ENCODE measurements around the gene DNAH10.

DNAH10 gene

DNA sequence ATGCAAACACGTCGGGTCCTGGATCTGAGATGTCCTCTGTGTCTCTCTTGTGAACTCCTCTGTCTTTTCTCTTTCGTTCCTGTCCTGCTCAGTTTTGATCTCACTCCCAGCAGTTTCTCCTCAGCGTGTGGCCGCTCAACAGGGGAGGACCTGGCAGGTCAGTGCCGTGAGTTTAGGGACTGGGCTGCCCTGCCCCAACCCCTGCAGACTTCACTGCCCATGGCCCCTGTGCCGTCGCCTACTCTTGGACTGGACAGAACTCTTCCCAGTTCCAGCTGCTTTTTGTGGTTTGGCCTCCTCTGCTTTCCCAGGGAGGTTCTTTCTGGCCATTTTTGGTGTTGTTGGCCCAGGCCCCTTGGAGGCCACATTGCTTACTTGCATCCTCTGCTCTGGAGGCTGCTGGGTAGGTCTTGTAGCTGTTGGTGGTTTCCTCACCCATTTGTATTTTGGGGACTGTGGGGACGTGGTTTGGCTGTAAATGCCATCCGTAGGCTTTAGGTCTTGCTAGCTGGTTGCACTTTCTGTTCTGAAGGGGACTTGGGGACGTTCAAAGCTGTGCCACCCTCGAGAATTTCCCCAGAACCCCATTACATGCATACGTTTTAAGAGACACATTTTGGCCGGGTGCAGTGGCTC, 20.0 kb upstream of the DNAH10 start:
- intact Hi-C loops (cut with DNase I): no loop called here

GRCh38 chr12:123743002-123743401, 19.1 kb upstream of the DNAH10 start:
- intact Hi-C loops (cut with DNase I): no loop called here
- DNase-seq: peak in 1 of 42 donors; percentile 27

More for the DNA sequence above, 20.0 kb upstream of the DNAH10 start:
- peak in 1 of 42 donors; percentile 22 for DNase-seq

DNA sequence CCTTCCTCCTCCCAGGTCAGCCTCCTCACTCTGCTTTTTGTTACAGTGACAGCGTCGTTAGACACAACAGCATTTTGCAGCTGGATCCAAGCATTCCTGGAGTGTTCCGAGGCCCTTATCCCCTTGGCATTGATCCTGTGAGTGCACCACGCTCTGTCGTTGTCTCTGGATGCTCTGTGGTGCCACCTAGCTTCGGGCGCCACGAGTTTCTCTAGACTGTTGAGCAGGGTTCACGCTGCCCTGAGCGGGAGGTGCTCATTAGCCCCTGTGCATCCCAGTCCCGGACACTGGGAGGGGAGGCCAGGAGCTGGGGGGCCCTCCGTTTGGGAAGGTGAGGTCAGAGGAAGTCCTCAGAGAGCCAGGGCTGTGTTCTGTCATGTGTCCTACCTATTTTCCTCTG, 17.3 kb upstream of the DNAH10 start:
- peak in 5 of 42 donors; percentile 6 to 37 (median 10) for DNase-seq
- intact Hi-C loops (cut with DNase I): no loop called here

GRCh38 chr12:123747309-123747708, 14.8 kb upstream of the DNAH10 start:
- intact Hi-C loops (cut with DNase I): no loop called here
- DNase-seq: no peak

GRCh38 chr12:123748161-123748560, 13.9 kb upstream of the DNAH10 start:
- intact Hi-C loops (cut with DNase I): no loop called here
- DNase-seq: no peak

GRCh38 chr12:123748661-123749060, 13.4 kb upstream of the DNAH10 start:
- DNase-seq: no peak
- intact Hi-C loops (cut with DNase I): no loop called here

DNA sequence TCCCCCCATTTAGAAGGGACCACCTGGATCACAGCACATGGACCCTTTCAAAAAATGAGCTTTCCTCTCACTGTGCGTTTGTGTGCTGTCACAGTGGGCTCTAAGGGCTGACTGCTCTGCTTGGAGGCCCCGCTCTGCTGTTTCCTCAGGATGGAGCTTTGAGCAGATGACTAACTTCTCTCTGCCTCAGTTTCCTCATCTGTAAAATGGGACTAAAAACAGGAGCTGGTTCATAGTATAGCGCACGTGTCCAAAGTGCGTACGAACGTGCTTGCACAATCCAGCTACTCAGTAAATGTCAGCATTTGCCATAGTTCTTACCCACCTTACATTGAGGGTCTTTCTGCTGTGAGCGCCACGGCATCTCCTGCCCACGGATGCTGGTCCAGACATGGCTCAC, 12.7 kb upstream of the DNAH10 start:
- intact Hi-C loops (cut with DNase I): no loop called here
- DNase-seq: peak in 1 of 42 donors; percentile 9

- DNase-seq: no peak
- intact Hi-C loops (cut with DNase I): no loop called here
These were observed 11.9 kb upstream of the DNAH10 start for GRCh38 chr12:123750159-123750656.

- intact Hi-C loops (cut with DNase I): no loop called here
- no peak for DNase-seq
These were observed 10.1 kb upstream of the DNAH10 start for GRCh38 chr12:123752046-123752445.

- DNase-seq: no peak
- intact Hi-C loops (cut with DNase I): no loop called here
These were observed 7.9 kb upstream of the DNAH10 start for GRCh38 chr12:123754041-123754772.

DNA sequence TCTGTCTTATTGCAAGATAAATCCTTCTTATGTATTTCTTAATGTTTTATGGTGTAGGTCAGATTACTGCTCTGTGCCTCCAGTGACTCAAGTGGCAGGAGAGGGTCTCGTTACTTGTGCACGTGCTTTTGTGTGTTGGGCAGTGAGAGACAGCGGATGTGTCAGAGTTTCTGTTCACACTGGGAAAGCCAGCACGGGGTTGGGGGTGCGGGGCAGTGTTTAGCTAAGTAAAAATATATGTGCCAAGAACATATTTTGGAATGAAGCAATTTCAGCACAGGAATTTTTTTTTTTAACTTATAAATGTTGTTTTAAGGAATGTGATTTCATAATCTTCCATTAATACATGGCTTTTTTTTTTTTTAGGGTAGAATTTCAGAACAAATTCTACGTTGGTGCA, 4.5 kb upstream of the DNAH10 start:
- intact Hi-C loops (cut with DNase I): no loop called here

DNA sequence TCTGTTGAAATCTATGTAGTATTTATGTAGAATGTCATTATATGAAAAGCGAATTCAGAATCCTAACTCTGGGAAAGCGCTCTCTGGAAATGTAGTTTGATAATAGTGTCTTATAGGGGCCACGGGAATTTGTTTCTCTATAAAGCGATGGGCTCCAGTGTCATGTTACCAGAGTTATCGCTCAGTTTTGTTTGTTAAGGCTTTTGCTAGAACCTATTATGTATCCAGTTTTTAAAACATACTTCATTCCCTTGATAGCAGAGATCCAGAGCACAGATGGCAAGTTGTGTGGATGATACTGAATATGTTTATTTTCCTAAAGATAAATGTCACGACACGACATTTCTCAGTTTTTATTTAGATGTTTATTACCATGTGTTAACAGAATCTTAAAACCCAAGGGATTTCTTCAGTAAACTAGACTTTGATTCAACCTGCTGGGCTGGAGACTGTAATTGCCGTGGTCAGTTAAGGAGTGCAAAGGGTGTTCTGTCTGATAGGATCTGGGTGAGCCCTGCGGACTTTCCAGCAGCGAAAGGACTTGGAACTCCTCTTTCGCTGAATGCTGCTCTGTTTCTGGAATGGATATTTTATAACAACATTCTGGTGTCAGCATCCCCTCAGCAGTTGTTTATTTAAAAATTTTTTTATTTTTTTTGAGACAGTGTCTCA, 1.7 kb upstream of the DNAH10 start:
- DNase-seq: no peak
- intact Hi-C loops (cut with DNase I): no loop called here

More for the DNA sequence above, 4.5 kb upstream of the DNAH10 start:
- peak in 1 of 42 donors; percentile 32 for DNase-seq

DNA sequence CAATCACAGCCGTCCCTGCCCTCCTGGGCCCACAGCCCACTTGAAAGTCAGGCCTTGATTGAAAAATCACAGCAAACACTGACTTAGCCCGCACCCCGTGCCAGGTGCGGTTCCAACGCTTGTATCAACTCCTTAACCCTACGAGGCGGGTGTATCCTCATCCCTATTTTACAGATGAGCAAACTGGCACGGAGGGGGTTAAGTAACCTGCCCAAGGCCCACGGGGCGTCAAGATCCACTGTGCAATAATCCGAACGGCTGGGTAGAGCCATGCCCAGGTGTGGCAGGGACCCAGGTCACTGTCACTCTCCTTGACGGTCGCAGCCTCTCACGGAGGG, 583 bp downstream of the DNAH10 start:
- DNase-seq: no peak
- intact Hi-C loops (cut with DNase I): no loop called here

- DNase-seq: no peak
- intact Hi-C loops (cut with DNase I): no loop called here
These were observed 992 bp downstream of the DNAH10 start for GRCh38 chr12:123763093-123763492.

- no peak for DNase-seq
- intact Hi-C loops (cut with DNase I): no loop called here
These were observed 2.0 kb downstream of the DNAH10 start for GRCh38 chr12:123764109-123764508.

DNA sequence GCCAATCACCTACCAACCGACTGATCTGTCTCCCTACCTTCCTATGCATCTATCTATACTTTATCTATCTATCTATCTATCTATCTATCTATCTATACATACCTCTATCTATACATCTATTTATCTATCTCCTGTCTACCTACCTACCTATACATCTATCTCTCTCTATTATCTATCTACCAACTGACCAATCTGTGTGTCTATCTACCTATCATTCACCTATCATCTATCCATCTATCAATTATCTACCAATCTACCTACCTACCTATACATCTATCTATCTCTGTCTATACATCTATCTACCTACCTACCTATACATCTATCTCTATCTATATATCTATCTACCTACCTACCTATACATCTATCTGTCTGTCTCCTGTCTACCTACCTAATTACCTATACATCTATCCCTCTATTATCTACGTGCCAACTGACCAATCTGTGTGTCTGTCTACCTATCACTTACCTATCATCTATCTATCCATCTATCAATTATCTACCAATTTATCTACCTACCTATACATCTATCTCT, 3.5 kb downstream of the DNAH10 start:
- no peak for DNase-seq
- intact Hi-C loops (cut with DNase I): no loop called here

- DNase-seq: peak in 1 of 42 donors; percentile 5
- intact Hi-C loops (cut with DNase I): no loop called here
These were observed 5.5 kb downstream of the DNAH10 start for GRCh38 chr12:123767613-123768012.

GRCh38 chr12:123771261-123771660, 9.2 kb downstream of the DNAH10 start:
- intact Hi-C loops (cut with DNase I): no loop called here
- no peak for DNase-seq

- DNase-seq: peak in 1 of 42 donors; percentile 11
- intact Hi-C loops (cut with DNase I): no loop called here
These were observed 10.0 kb downstream of the DNAH10 start for GRCh38 chr12:123772074-123772473.

DNA sequence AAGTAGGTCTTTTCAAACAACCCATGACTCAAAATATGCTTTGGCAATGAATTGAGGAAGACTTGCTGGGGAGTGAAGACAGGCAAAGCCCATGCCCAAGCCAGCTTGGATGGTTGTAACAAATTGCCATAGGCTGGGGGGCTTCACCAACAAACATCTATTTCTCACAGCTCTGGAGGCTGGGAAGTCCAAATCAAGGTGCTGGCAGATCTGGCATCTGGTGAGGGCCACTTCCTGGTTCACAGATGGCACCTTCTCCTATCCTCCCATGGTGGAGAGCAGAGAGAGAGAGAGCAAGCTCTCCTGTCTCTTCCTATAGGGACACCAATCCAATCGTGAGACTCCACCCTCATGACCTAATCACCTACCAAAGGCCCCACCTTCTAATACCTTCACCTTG, 11.3 kb downstream of the DNAH10 start:
- intact Hi-C loops (cut with DNase I): no loop called here

More for the DNA sequence above, 11.3 kb downstream of the DNAH10 start:
- peak in 1 of 42 donors; percentile 5 for DNase-seq
